GM21576 (cell line): ENCODE measurements around the gene ARSJ.

Experiments used
- ATAC-seq: cut with Tn5 transposase; IDR thresholded peaks from one replicate; pipeline ENCODE4 v1.9.1; 2021; ENCODE audit warnings: mild to moderate bottlenecking, moderate library complexity; ENCODE audit not compliant: unreplicated experiment

ARSJ gene

GRCh38 chr4:113990886-113991285 is 11.4 kb upstream of the ARSJ start:
- ATAC-seq = no peak

- ATAC-seq = no peak
Measured at GRCh38 chr4:113987382-113987941, 8.0 kb upstream of the ARSJ start.

GRCh38 chr4:113982181-113982580 is 2.7 kb upstream of the ARSJ start:
- ATAC-seq = no peak

GRCh38 chr4:113981591-113981990 is 2.1 kb upstream of the ARSJ start:
- no peak for ATAC-seq

GRCh38 chr4:113979905-113980615 is 613 bp upstream of the ARSJ start:
- no peak for ATAC-seq

GRCh38 chr4:113978561-113979147 is 793 bp downstream of the ARSJ start:
- ATAC-seq = no peak

GRCh38 chr4:113978105-113978504 is 1.3 kb downstream of the ARSJ start:
- ATAC-seq = no peak

- no peak for ATAC-seq
Measured at GRCh38 chr4:113977526-113977855, 2.0 kb downstream of the ARSJ start.

- no peak for ATAC-seq
Measured at GRCh38 chr4:113976741-113977525, 2.5 kb downstream of the ARSJ start.

GRCh38 chr4:113975578-113975977 is 3.9 kb downstream of the ARSJ start:
- no peak for ATAC-seq

- no peak for ATAC-seq
Measured at GRCh38 chr4:113974467-113974866, 5.0 kb downstream of the ARSJ start.

GRCh38 chr4:113973345-113973744 is 6.1 kb downstream of the ARSJ start:
- no peak for ATAC-seq

- ATAC-seq = no peak
Measured at GRCh38 chr4:113972781-113973180, 6.7 kb downstream of the ARSJ start.

GRCh38 chr4:113971706-113972360 is 7.6 kb downstream of the ARSJ start:
- no peak for ATAC-seq

GRCh38 chr4:113969709-113970334 is 9.6 kb downstream of the ARSJ start:
- ATAC-seq = no peak

- ATAC-seq = no peak
Measured at GRCh38 chr4:113968473-113968872, 11.0 kb downstream of the ARSJ start.

GRCh38 chr4:113967687-113968086 is 11.8 kb downstream of the ARSJ start:
- no peak for ATAC-seq

- ATAC-seq = no peak
Measured at GRCh38 chr4:113962719-113963265, 16.7 kb downstream of the ARSJ start.

GRCh38 chr4:113962016-113962347 is 17.5 kb downstream of the ARSJ start:
- ATAC-seq = no peak

- ATAC-seq = no peak
Measured at GRCh38 chr4:113960684-113961321, 18.6 kb downstream of the ARSJ start.
